Measurements from ENCODE around the gene DLST.

Gene DLST

DNA sequence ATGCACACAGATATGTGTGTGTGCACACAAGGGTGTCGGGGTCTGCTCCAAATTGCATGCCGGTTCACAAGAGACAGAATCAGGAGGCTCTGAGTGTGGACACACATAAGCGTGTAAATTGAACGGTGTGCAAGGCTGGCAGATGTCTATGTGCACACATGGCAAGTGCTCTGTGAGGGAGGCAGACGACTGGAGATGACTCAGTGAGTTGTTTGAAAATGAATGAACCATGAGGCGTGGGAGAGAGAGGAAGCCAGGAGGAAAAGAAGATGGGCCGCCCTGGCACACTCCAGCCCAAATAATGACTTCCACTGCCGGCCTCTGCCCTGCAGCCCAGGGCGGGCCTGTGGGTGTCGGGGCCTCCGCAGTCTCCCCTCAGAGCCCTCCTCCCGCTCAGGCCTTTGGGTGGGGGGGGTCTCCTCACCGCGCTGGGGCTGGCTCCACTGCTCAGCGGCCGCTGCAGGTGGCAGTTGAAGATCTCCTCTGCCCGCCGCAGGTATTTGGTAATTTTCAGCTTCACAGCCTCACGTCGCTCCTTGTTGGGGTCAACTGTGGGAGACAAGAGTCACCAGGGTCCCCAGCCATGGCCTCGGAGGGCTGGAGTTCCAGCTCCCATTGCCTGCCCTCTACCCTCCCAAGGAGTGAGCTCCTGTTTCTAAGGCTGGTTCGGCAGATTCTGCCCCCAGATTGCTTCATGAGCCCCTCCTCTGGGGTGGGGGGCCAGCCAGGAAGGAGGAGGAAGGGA lies 37.9 kb downstream of the DLST start:
- no peak for DNase-seq
- TF ChIP-seq, protein P1, sequence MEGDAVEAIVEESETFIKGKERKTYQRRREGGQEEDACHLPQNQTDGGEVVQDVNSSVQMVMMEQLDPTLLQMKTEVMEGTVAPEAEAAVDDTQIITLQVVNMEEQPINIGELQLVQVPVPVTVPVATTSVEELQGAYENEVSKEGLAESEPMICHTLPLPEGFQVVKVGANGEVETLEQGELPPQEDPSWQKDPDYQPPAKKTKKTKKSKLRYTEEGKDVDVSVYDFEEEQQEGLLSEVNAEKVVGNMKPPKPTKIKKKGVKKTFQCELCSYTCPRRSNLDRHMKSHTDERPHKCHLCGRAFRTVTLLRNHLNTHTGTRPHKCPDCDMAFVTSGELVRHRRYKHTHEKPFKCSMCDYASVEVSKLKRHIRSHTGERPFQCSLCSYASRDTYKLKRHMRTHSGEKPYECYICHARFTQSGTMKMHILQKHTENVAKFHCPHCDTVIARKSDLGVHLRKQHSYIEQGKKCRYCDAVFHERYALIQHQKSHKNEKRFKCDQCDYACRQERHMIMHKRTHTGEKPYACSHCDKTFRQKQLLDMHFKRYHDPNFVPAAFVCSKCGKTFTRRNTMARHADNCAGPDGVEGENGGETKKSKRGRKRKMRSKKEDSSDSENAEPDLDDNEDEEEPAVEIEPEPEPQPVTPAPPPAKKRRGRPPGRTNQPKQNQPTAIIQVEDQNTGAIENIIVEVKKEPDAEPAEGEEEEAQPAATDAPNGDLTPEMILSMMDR (IDR thresholded peaks at IDR 0.05; ENCODE audit: low read depth, low read length), result no peak
- no peaks in the 10 kb centered on the region for H3K4me1 ChIP-seq
- H3K4me3 ChIP-seq (ENCODE audit: low read depth, low read length), result no peak overlapping the region
- H3K9me3 ChIP-seq, result no peaks in the 10 kb centered on the region
- H3K27me3 ChIP-seq, result no peaks in the 10 kb centered on the region
- H3K36me3 ChIP-seq, result peaks cover 5% of the 10 kb centered on the region; the same call in 1 of the 2 replicates

DNA sequence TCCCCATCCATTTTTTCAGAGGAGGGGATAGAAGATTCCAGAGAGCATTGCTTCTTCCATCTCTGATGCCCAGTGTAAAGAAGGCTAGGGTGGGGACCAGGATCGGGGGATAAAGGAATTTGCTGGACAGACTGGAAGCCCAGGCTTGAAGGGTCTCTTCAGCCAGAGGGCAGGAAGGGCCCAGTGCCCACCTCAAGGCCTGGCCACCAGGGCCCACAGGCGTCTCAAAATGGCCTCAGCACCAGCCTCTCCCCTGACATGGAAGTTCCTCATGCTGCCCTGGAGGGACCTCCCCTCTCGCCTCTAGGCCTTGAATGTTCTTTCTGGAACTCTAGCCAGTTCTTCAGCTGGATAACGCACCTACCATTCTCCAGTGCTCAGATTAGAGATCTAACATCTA lies 38.6 kb downstream of the DLST start:
- H3K9me3 ChIP-seq, result no peaks in the 10 kb centered on the region
- TF ChIP-seq, protein P1 (IDR thresholded peaks at IDR 0.05; ENCODE audit: low read depth, low read length), result no peak
- DNase-seq, result no peak
- no peaks in the 10 kb centered on the region for H3K27me3 ChIP-seq
- no peak overlapping the region for H3K4me3 ChIP-seq (ENCODE audit: low read depth, low read length)
- no peaks in the 10 kb centered on the region for H3K4me1 ChIP-seq
- peaks cover 5% of the 10 kb centered on the region; the same call in 1 of the 2 replicates for H3K36me3 ChIP-seq

DNA sequence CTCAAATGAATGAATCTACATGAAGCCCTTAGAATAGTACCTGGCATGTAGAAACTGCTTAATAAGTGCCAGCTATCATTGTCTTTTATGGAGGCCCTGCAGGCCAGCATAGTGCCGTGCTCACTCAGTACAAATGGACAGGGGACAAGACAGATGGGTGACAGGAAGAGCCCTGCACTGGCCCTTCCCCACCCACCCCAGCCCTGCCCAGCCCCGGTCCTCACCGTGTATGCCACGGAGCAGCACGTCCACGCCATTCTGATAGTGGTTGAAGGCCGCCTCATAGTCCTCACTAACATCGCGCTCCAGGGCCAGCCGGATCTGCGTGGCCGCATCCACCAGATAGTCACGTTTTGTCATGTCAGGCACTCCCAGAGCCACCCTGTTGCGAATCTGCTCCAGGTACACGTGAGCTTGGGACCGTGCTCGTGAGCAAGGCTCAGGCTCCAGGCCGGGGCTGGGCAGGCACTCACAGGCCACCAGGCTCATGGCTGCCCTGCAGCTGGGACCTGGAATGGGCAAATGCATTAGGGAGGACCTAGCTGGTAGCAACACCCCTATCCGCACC lies 39.4 kb downstream of the DLST start:
- no peaks in the 10 kb centered on the region for H3K27me3 ChIP-seq
- no peak for DNase-seq
- no peak overlapping the region for H3K4me3 ChIP-seq (ENCODE audit: low read depth, low read length)

DNA sequence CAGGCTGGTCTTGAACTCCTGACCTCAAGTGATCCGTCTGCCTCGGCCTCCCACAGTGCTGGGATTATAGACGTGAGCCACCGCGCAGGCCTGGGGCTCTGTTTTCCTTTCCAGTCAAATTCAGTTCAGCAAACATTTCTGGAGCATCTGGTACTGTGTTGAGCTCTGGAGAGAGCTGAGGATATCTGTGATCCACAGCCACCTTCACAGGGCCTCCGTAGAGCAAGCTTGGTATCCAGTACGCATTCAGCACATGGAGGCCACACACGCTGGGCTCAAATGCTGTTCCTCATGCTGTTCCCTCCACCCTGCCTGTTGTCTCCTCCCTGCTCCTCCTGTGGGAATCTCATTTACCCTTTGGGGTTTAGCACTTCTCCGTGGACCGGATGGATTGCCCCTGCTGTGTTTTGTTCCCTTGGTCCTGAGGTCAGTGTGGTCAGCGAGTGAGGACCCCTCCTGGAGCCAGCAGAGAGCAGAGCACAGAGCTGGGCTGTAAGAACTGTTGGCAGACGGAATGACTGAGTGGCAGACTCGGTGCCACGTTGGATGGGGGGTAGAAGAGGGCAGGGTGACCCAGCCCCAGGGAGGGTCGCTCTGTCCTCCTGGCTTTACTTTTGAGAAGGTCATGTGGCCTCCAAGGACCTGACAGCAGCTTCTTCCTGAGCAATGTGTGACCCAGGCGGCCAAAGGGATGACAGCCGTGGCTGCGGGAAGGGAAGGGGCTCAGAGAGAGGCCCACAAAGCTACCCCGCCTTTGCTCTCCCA lies 40.5 kb downstream of the DLST start:
- Histone ChIP-seq H3K4me3 (ENCODE audit: low read depth, low read length) (peak overlapping the region; percentile 95), H3K27me3 (no peaks in the 10 kb centered on the region), H3K36me3 (peaks cover 5% of the 10 kb centered on the region; the same call in 1 of the 2 replicates), H3K4me1 (no peaks in the 10 kb centered on the region), H3K9me3 (no peaks in the 10 kb centered on the region)
- TF ChIP-seq, protein P1 (IDR thresholded peaks at IDR 0.05; ENCODE audit: low read depth, low read length), result no peak
- no peak for DNase-seq

More for the DNA sequence above, 39.4 kb downstream of the DLST start:
- Histone ChIP-seq H3K36me3 (peaks cover 5% of the 10 kb centered on the region; the same call in 1 of the 2 replicates), H3K9me3 (no peaks in the 10 kb centered on the region), H3K4me1 (no peaks in the 10 kb centered on the region)
- TF ChIP-seq, protein P1 (IDR thresholded peaks at IDR 0.05; ENCODE audit: low read depth, low read length), result no peak

DNA sequence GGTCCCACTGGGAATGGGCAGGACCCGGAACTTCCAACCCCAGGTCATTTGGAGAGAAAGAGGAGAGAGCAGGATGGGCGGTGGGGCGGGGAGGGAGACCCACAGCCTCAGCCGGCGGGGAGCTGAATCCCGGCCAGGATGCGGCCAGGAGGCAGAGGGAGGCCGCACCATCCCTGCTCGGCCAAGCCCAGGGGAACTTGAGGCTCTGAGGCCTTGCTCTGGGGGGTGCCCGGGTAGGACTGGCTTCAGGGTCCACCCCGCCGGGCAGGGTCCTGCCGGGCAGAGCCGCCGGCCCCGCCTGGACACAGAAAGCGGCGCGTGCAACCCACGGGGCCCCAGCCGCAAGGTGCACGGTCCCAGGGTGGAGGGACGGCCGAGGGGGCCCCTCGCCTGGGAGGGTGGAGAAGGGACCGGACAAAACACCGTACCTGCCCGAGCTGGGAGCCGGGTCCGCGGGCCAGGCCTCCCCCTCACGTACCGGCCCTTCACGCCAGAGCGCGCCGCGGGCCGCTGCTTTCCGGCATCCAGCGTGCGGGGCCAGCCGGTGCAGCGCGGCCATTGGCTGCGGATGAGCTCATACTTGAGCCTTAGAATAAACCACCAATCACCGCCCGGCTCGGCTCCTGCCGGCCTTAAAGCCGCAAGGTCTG lies 41.2 kb downstream of the DLST start, which contains the start of gene RPS6KL1:
Gene RPS6KL1, minus strand, starts transcription at position 509 of the 650 bp plus-strand sequence. CDS start 1,719 bp downstream, outside the sequence.
- Histone ChIP-seq H3K9me3 (no peaks in the 10 kb centered on the region), H3K4me1 (no peaks in the 10 kb centered on the region), H3K4me3 (ENCODE audit: low read depth, low read length) (peak within 1 kb of the TSS; percentile 95), H3K36me3 (peaks cover 5% of the 10 kb centered on the region; the same call in 1 of the 2 replicates), H3K27me3 (no peaks in the 10 kb centered on the region)
- TF ChIP-seq, protein P1 (IDR thresholded peaks at IDR 0.05; ENCODE audit: low read depth, low read length), result no peak
- peak; percentile 96 for DNase-seq
